ENCODE data around the gene CD300H.

GRCh38 chr17:74574489-74575142, 7.3 kb upstream of the CD300H start:
- no peak for TF ChIP-seq MAX (IDR thresholded peaks at IDR 0.05)
- no peak for TF ChIP-seq JUND (IDR thresholded peaks at IDR 0.05)

Data from HCT116 (cell line).